Heart left ventricle (tissue), 16 donors: ENCODE data around the gene CYB561. TPM values are rescaled to one million over a fixed set of nuclear protein-coding genes. Genes with fewer than 3 reads are reported as not detected.

Source experiments
- ATAC-seq, 4 donors: fragments of 200-7000 bp; cut with Tn5 transposase; one replicate each; pipeline ENCODE4 v1.9.1; 2020 to 2022; ENCODE audit warnings: moderate library complexity in 4 of 4, mild to moderate bottlenecking in 3 of 4, moderate number of reproducible peaks in 1 of 4
- DNase-seq, 5 donors: peaks; one replicate each; pipeline ENCODE4 v3.0.0-alpha.2; 2020
- H3K27ac ChIP-seq, 12 donors: fragments of 200-600 bp; sonication (generic) in 4 of 12; one replicate each; pipeline versions ENCODE4 v1.5.0 to v1.8.0; 2016 to 2022; ENCODE audit warnings: mild to moderate bottlenecking in 2 of 12
- H3K27me3 ChIP-seq, 9 donors: fragments of 200-600 bp; sonication (generic) in 2 of 9; one replicate each; pipeline versions ENCODE4 v1.5.1 to v1.8.0; 2016 to 2022; ENCODE audit warnings: mild to moderate bottlenecking in 3 of 9
- H3K36me3 ChIP-seq, 9 donors: fragments of 200-600 bp; sonication (generic) in 2 of 9; one replicate each; pipeline versions ENCODE4 v1.5.0 to v1.8.0; 2018 to 2022; ENCODE audit warnings: mild to moderate bottlenecking in 2 of 9
- H3K4me1 ChIP-seq, 12 donors: fragments of 200-600 bp; sonication (generic) in 4 of 12; one replicate each; pipeline versions ENCODE4 v1.5.0 to v1.8.0; 2016 to 2022; ENCODE audit warnings: mild to moderate bottlenecking in 3 of 12
- H3K4me3 ChIP-seq, 12 donors: fragments of 200-600 bp; sonication (generic) in 4 of 12; one replicate each; pipeline versions ENCODE4 v1.5.0 to v1.8.0; 2017 to 2022; ENCODE audit warnings: mild to moderate bottlenecking in 9 of 12, moderate library complexity in 4 of 12
- H3K9me3 ChIP-seq, 12 donors: fragments of 200-600 bp; sonication (generic) in 4 of 12; one replicate each; pipeline versions ENCODE4 v1.5.0 to v1.8.0; 2016 to 2022; ENCODE audit warnings: mild to moderate bottlenecking in 1 of 12
- CTCF ChIP-seq, 12 donors: fragments of 200-600 bp; sonication (generic) in 4 of 12; IDR thresholded peaks; one replicate each; pipeline versions ENCODE4 v1.5.0 to v1.8.0; 2018 to 2022; ENCODE audit warnings: antibody characterized with exemption in 12 of 12, mild to moderate bottlenecking in 5 of 12
- POLR2A ChIP-seq, 2 donors: fragments of 450-650 bp; IDR thresholded peaks; one replicate each; pipeline ENCODE4 v1.6.1; 2017; ENCODE audit warnings: antibody characterized with exemption in 2 of 2, mild to moderate bottlenecking in 2 of 2, moderate library complexity in 2 of 2
- WGBS, 4 donors: extraction: QIAGEN DNeasy Blood & Tissue Kit in 2 of 4; methylation state at CpG; one replicate each; pipeline versions ENCODE4 v1.1.5 to v1.1.7; 2013 to 2018; 5-methylcytosine and 5-hydroxymethylcytosine counted together
- intact Hi-C, 10 donors: fragments of 100-400 bp; cut with DNase I; formaldehyde crosslinking; loops; one replicate each; pipeline versions ENCODE4 v1.11.1 to v1.14.2; 2022
- polyA plus RNA-seq, 2 donors: library from polyadenylated mRNA; stranded (reverse); fragments of 200-250 nt; gene quantifications; one replicate each; pipeline ENCODE4 v1.2.3, GENCODE V29; 2013
- total RNA-seq, 9 donors: library from RNA; depleted of rRNA in 2 of 9; stranded (reverse); fragments of >200 nt in 2 of 9; fragmentation: NEBNext Ultra II Directional in 3 of 9; extraction: Animal tissue kit (Norgen Biotek cat#: 25700) in 3 of 9; gene quantifications; one replicate each; pipeline versions ENCODE4 v1.1.0 to v1.2.4, GENCODE V29; 2016 to 2023
- donor health status: ischemic (EF 13 %, LVEDD 7.1; RV severe dilation, severe dysfunction).
- donor health status: healthy with polysubstance abuse.
- donor health status: DM: no; HTN: yes; CAD: no.
- donor health status: DM: no; HTN: no; CAD: no.
- donor health status: ischemic (EF 25% LVEDD 6.9; RV normal size, moderate dysfunction).
- donor health status: ischemic (EF 25% LVEDD 5.7; RV mildly dilated, moderate dysfunction).
- donor health status: healthy.
- donor health status: DM: yes; HTN: yes; CAD: no.
- donor health status: ischemic (EF 35%, LVEDD 5.7; RV mildly dilated, moderate dysfunction).
- donor health status: nonischemic (EF 11% LVEDD 7.7; RV severe dilation, severe dysfunction).
- donor health status: DM: yes; HTN: yes; CAD: no.
- donor health status: PGD.
- donor health status: ischemic (EF 29% LVEDD 5.4; RV normal size, mild dysfunction).
- donor health status: nonischemic (EF 23%, LVEDD 6.1; RV moderate dilation, normal function).

CYB561 gene
- total and polyA plus RNA-seq, 11 donors: 4.8 to 19.2 (median 8.6) TPM

- ATAC-seq: peak; percentile 64 to 84 (median 81)
- intact Hi-C loops: loop anchor here (1.0 to 5.0 kb wide), 8 partner anchors 32 to 54 kb away; partner anchors contain the start of gene CYB561 (in 1 of the 10)
- TF ChIP-seq POLR2A (IDR thresholded peaks at IDR 0.05) (no peak), CTCF (IDR thresholded peaks at IDR 0.05) (peak; percentile 67 to 86 (median 74))
- H3K27me3 ChIP-seq: peaks cover 0 to 16% (median 0%) of the 10 kb centered on the region in 9 donors
- peak overlapping the region in 7 of 12 donors; percentile 53 to 77 (median 65) for H3K4me3 ChIP-seq
- peaks cover 4 to 60% (median 37%) of the 10 kb centered on the region in 12 donors for H3K4me1 ChIP-seq
- H3K9me3 ChIP-seq: no peaks in the 10 kb centered on the region
- 46 to 76% (median 48%) methylated on average over 10 to 16 of the region's 16 CpGs for WGBS, 4 donors
- DNase-seq: peak; percentile 72 to 88 (median 77)
- peaks cover 0 to 25% (median 0%) of the 10 kb centered on the region in 9 donors for H3K36me3 ChIP-seq
- H3K27ac ChIP-seq: peak overlapping the region in 1 of 12 donors; percentile 83
Observed at GRCh38 chr17:63478814-63479494, 32.8 kb upstream of the CYB561 start.

GRCh38 chr17:63477480-63478440 is 31.7 kb upstream of the CYB561 start:
- Histone ChIP-seq H3K9me3 (no peaks in the 10 kb centered on the region), H3K27me3 (peaks cover 0 to 16% (median 0%) of the 10 kb centered on the region in 9 donors), H3K36me3 (peaks cover 0 to 22% (median 0%) of the 10 kb centered on the region in 9 donors), H3K4me3 (peak overlapping the region; percentile 29 to 77 (median 62)), H3K4me1 (peaks cover 4 to 64% (median 37%) of the 10 kb centered on the region in 12 donors), H3K27ac (peak overlapping the region in 8 of 12 donors; percentile 7 to 83 (median 53))
- intact Hi-C loops: loop anchor here in 9 of 10 donors (2.0 to 5.0 kb wide), 6 partner anchors 31 to 53 kb away; partner anchors contain the start of gene CYB561 (in 2 of the 9)
- DNase-seq (peak in 1 of 5 donors; percentile 41), ATAC-seq (no peak)
- TF ChIP-seq CTCF (IDR thresholded peaks at IDR 0.05) (no peak), POLR2A (IDR thresholded peaks at IDR 0.05) (no peak)
- 7 to 14% (median 9%) methylated on average over 21 to 44 of the region's 44 CpGs for WGBS, 4 donors

GRCh38 chr17:63476854-63477479 is 30.9 kb upstream of the CYB561 start, which contains the start of gene ACE:
ACE (plus strand) TSS chr17:63477061; CDS start chr17:63477095, 34 bp downstream.
- peak within 1 kb of the TSS; percentile 29 to 77 (median 62) for H3K4me3 ChIP-seq
- no peaks in the 10 kb centered on the region for H3K9me3 ChIP-seq
- H3K36me3 ChIP-seq: peaks cover 0 to 16% (median 0%) of the 10 kb centered on the region in 9 donors
- peaks cover 0 to 16% (median 0%) of the 10 kb centered on the region in 9 donors for H3K27me3 ChIP-seq
- TF ChIP-seq POLR2A (IDR thresholded peaks at IDR 0.05) (peak in 1 of 2 donors; percentile 31), CTCF (IDR thresholded peaks at IDR 0.05) (no peak)
- ATAC-seq (peak in 3 of 4 donors; percentile 13 to 24 (median 18)), DNase-seq (peak in 3 of 5 donors; percentile 51 to 58 (median 52))
- intact Hi-C loops: loop anchor here in 6 of 10 donors (2.0 to 5.0 kb wide), 4 partner anchors 30 to 50 kb away; partner anchors contain the start of gene CYB561 (in 1 of the 6)
- H3K4me1 ChIP-seq: peaks cover 4 to 60% (median 37%) of the 10 kb centered on the region in 12 donors
- WGBS, 4 donors: 0 to 1% (median 0%) methylated on average over 12 to 78 of the region's 78 CpGs
- H3K27ac ChIP-seq: peak within 1 kb of the TSS in 10 of 12 donors; percentile 7 to 83 (median 58)
